Measurements from ENCODE around the gene NHP2. TPM values are rescaled to one million over a fixed set of nuclear protein-coding genes. Genes with fewer than 3 reads are reported as not detected.
"Not testable (repeated sequence)": the region's sequence is repeated elsewhere in the genome, so short reads cannot be mapped to it uniquely, and the experiment has no call there.

The NHP2 gene
- total RNA-seq, 6 experiments from 2014 or later = 35.5 to 174 (median 43.9) TPM

DNA sequence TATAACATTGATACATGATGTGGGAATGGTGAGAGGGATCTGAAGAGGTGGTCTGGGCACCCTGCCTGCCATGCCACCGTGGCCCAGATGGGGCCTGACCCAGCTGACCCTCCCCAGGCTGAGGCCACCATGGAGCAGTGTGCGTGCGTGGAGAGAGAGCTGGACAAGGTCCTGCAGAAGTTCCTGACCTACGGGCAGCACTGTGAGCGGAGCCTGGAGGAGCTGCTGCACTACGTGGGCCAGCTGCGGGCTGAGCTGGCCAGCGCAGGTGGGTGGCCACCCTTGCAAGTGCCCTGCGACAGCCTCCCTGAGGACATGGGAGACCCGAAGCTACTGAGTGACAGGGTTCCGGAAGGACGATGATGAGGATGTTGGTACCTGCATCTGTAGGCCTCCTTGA lies 15.7 kb downstream of the NHP2 start:
- Histone ChIP-seq H3K4me3 (no peak overlapping the region), H3K36me3 (peaks cover 0 to 20% (median 11%) of the 10 kb centered on the region in 4 donors), H3K27ac (no peak overlapping the region), H3K9me3 (no peaks in the 10 kb centered on the region), H3K27me3 (no peaks in the 10 kb centered on the region), H3K4me1 (no peaks in the 10 kb centered on the region)
- no peak for TF ChIP-seq POLR2A (IDR thresholded peaks at IDR 0.05)
- TF ChIP-seq, protein P1, sequence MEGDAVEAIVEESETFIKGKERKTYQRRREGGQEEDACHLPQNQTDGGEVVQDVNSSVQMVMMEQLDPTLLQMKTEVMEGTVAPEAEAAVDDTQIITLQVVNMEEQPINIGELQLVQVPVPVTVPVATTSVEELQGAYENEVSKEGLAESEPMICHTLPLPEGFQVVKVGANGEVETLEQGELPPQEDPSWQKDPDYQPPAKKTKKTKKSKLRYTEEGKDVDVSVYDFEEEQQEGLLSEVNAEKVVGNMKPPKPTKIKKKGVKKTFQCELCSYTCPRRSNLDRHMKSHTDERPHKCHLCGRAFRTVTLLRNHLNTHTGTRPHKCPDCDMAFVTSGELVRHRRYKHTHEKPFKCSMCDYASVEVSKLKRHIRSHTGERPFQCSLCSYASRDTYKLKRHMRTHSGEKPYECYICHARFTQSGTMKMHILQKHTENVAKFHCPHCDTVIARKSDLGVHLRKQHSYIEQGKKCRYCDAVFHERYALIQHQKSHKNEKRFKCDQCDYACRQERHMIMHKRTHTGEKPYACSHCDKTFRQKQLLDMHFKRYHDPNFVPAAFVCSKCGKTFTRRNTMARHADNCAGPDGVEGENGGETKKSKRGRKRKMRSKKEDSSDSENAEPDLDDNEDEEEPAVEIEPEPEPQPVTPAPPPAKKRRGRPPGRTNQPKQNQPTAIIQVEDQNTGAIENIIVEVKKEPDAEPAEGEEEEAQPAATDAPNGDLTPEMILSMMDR (IDR thresholded peaks at IDR 0.05) = no peak
- ATAC-seq = peak in 2 of 4 donors; percentile 17 to 38
- intact Hi-C loops (cut with DNase I) = no loop called here
- WGBS (ENCODE audit: insufficient coverage, low coverage, low lambda C conversion rate, missing lambda C conversion rate) = 83% methylated on average over 1 of the region's 12 CpGs
- DNase-seq = no peak

DNA sequence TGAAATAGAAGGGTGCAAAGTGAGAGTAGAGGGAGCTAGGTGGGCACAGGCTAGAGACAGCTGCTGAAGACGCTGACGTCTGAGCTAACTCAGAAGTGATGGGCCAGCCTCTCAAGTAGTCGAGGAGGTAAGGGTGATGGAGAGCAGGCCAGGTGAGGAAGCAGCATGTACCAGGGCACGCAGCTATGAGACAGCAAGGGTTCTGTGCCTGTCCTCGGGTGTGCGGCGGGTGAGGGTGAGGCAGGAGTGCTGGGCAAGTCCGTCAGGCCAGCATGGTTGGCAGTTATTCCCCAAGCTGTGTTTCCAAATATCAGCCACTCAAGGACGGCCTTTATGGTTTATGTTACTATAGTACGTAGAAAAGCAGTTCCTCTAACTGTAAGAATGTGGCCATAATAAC lies 16.7 kb downstream of the NHP2 start:
- TF ChIP-seq POLR2A (IDR thresholded peaks at IDR 0.05) = no peak
- TF ChIP-seq, protein P1 (IDR thresholded peaks at IDR 0.05) = no peak
- no peaks in the 10 kb centered on the region for H3K27me3 ChIP-seq
- no peak for ATAC-seq
- peak in 1 of 3 donors; percentile 22 for DNase-seq
- intact Hi-C loops (cut with DNase I) = no loop called here
- 64% methylated on average over 2 of the region's 10 CpGs for WGBS (ENCODE audit: insufficient coverage, low coverage, low lambda C conversion rate, missing lambda C conversion rate)
- no peaks in the 10 kb centered on the region for H3K9me3 ChIP-seq
- peaks cover 0 to 3% (median 1%) of the 10 kb centered on the region in 4 donors for H3K4me1 ChIP-seq
- H3K27ac ChIP-seq = no peak overlapping the region
- H3K36me3 ChIP-seq = peaks cover 0 to 10% (median 6%) of the 10 kb centered on the region in 4 donors
- H3K4me3 ChIP-seq = no peak overlapping the region

GRCh38 chr5:178131446-178131996 lies 22.2 kb downstream of the NHP2 start:
- Histone ChIP-seq H3K27ac (peak overlapping the region in 2 of 3 donors; percentile 85), H3K4me3 (peak overlapping the region; percentile 94 to 97 (median 96))
- ATAC-seq = no peak

DNA sequence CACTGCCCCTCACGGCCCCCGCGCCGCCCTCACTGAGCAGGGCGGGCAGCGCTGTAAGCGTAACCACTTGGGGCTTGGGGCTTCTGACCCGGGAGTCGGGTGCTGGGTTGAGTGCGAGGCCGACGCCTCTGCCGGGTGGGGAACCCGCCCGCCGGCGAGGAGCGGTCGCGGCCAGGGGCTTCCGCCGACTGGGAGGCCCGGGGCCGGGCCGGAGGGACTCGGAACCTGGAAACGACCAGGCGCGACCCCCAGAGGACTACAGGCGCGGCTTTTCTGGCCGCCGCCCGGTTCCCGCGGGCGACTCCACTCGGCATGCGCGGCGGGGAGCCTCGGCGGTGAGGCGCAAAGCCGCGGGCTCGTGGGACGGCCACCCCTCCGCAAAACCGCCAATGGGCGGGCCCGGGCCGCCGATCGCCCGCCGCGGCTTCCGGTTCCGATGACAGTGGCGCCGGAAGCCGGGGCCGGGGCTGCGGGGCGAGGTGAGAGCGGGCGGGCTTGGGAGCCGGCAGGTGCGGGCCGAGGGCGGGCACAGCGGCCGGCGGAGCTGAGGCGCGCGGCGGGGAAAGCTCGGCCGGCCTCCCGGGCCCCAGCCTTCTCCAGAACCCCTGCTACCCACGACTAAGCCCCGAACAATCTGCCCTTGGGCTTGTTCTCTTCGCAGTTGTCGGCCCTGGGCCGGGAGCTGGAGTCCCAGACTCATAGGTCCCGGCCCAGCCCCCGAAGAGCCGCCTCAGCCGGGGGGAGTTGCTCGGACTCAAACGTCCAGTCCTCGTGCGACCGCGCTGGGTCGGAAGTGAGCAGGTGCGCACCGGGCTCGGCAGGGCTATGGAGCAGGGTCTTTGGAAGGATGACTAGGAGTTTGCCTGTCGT lies 22.9 kb downstream of the NHP2 start, which contains the start of gene RMND5B:
Gene RMND5B, plus strand, starts transcription at position 439 of the 870 bp plus-strand sequence. CDS start 7,106 bp downstream, outside the sequence.
- DNase-seq (peak; percentile 89 to 90 (median 89)), ATAC-seq (peak; percentile 97 to 98 (median 98))
- Histone ChIP-seq H3K4me1 (peaks cover 0 to 9% (median 4%) of the 10 kb centered on the region in 4 donors), H3K27me3 (no peaks in the 10 kb centered on the region), H3K36me3 (peaks cover 0 to under 1% (median 0%) of the 10 kb centered on the region in 4 donors), H3K4me3 (peak within 1 kb of the TSS; percentile 94 to 97 (median 96)), H3K27ac (peak within 1 kb of the TSS; percentile 77 to 85 (median 85)), H3K9me3 (no peaks in the 10 kb centered on the region)
- intact Hi-C loops (cut with DNase I) = no loop called here
- WGBS (ENCODE audit: insufficient coverage, low coverage, low lambda C conversion rate, missing lambda C conversion rate) = under 1% methylated on average over 36 of the region's 102 CpGs
- TF ChIP-seq, protein P1 (IDR thresholded peaks at IDR 0.05) = no peak
- peak; percentile 84 for TF ChIP-seq POLR2A (IDR thresholded peaks at IDR 0.05)

More at GRCh38 chr5:178131446-178131996, 22.2 kb downstream of the NHP2 start:
- no peaks in the 10 kb centered on the region for H3K27me3 ChIP-seq
- H3K36me3 ChIP-seq = peaks cover 0 to 3% (median 0%) of the 10 kb centered on the region in 4 donors
- TF ChIP-seq POLR2A (IDR thresholded peaks at IDR 0.05) = no peak
- TF ChIP-seq, protein P1 (IDR thresholded peaks at IDR 0.05) = no peak
- no peak for DNase-seq
- intact Hi-C loops (cut with DNase I) = no loop called here
- no peaks in the 10 kb centered on the region for H3K9me3 ChIP-seq
- peaks cover 0 to 9% (median 4%) of the 10 kb centered on the region in 4 donors for H3K4me1 ChIP-seq
- 14% methylated on average over 10 of the region's 10 CpGs for WGBS (ENCODE audit: insufficient coverage, low coverage, low lambda C conversion rate, missing lambda C conversion rate)

DNA sequence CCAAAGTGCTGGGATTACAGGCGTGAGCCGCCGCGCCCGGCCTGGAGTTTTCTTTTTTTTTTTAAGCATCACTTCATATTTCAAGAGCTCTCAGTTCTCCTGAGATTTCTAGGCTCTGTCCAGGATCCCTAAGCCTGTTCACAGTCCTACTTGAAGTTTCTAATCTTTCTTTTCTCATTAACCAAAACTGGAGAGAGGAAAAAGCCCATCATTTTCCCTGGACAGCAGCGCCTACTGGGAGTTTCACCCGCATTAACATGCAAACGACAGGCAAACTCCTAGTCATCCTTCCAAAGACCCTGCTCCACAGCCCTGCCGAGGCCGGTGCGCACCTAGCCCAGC lies 23.5 kb downstream of the NHP2 start:
- Histone ChIP-seq H3K27ac (peak overlapping the region; percentile 77 to 85 (median 85)), H3K4me3 (peak overlapping the region; percentile 94 to 97 (median 96))
- intact Hi-C loops (cut with DNase I); ATAC-seq; H3K27me3 ChIP-seq; H3K4me1 ChIP-seq; DNase-seq; H3K9me3 ChIP-seq; H3K36me3 ChIP-seq: not testable (repeated sequence)
- WGBS (ENCODE audit: insufficient coverage, low coverage, low lambda C conversion rate, missing lambda C conversion rate) = 28% methylated on average over 11 of the region's 11 CpGs

Data from right lobe of liver (tissue), 6 donors.